ENCODE results near the gene VRK1.

The VRK1 gene

GRCh38 chr14:96929950-96930349, 132.8 kb downstream of the VRK1 start:
- DNase-seq = no peak

- no peak for DNase-seq
Measured at GRCh38 chr14:96930526-96930925, 133.3 kb downstream of the VRK1 start.

Data from stimulated activated CD4-positive, alpha-beta T cell treated with anti-CD3 and anti-CD28 coated beads, Interleukin-12 subunit alpha, Interleukin-12 subunit beta, amount 100 ng/mL, for 4 hours (primary cell).